KMS-11 (cell line): ENCODE measurements around the gene PALM3.
"Not testable (repeated sequence)": the region's sequence is repeated elsewhere in the genome, so short reads cannot be mapped to it uniquely, and the experiment has no call there.

Experiments used
- H2AFZ ChIP-seq: fragments of 200-600 bp; sonication (generic); 2 replicates; pipeline ENCODE4 v1.6.1; 2016; ENCODE audit warnings: antibody characterized with exemption, mixed run types, low read depth
- H3K27ac ChIP-seq: fragments of 200-600 bp; sonication (generic); 2 replicates; pipeline ENCODE4 v1.6.1; 2016; ENCODE audit warnings: mild to moderate bottlenecking, mixed run types
- H3K27me3 ChIP-seq: fragments of 200-600 bp; sonication (generic); 2 replicates; pipeline ENCODE4 v1.6.1; 2017; ENCODE audit warnings: mild to moderate bottlenecking, low read depth, mixed run types, moderate library complexity; ENCODE audit not compliant: insufficient read depth
- H3K36me3 ChIP-seq: fragments of 200-600 bp; sonication (generic); 2 replicates; pipeline ENCODE4 v1.6.1; 2017; ENCODE audit warnings: mild to moderate bottlenecking, mixed run types; ENCODE audit not compliant: insufficient read depth
- H3K4me1 ChIP-seq: fragments of 200-600 bp; sonication (generic); 2 replicates; pipeline ENCODE4 v1.6.1; 2016; ENCODE audit warnings: mild to moderate bottlenecking, low read depth, mixed run types; ENCODE audit not compliant: poor library complexity, severe bottlenecking
- H3K4me2 ChIP-seq: fragments of 200-600 bp; sonication (generic); 2 replicates; pipeline ENCODE4 v1.7.0; 2016; ENCODE audit warnings: mild to moderate bottlenecking, mixed run types
- H3K4me3 ChIP-seq: fragments of 200-600 bp; sonication (generic); IDR thresholded peaks from 2 replicates; pipeline ENCODE4 v1.6.1; 2017; ENCODE audit warnings: low read depth, low read length, mixed read lengths; ENCODE audit not compliant: insufficient read depth
- H3K79me2 ChIP-seq: fragments of 200-600 bp; sonication (generic); 2 replicates; pipeline ENCODE4 v1.6.1; 2016; ENCODE audit warnings: low read depth, mixed run types; ENCODE audit not compliant: insufficient read depth
- H3K9ac ChIP-seq: fragments of 200-600 bp; sonication (generic); 2 replicates; pipeline ENCODE4 v1.6.1; 2016; ENCODE audit warnings: mild to moderate bottlenecking, mixed run types
- H4K20me1 ChIP-seq: fragments of 200-600 bp; sonication (generic); 2 replicates; pipeline ENCODE4 v1.6.1; 2016; ENCODE audit warnings: mild to moderate bottlenecking, mixed run types; ENCODE audit not compliant: insufficient read depth
- TF ChIP-seq, protein P1 (sequence below): fragments of 200-600 bp; sonication (generic); conservative IDR thresholded peaks from 2 replicates; pipeline ENCODE4 v1.6.1; 2017; ENCODE audit warnings: low read depth, mild to moderate bottlenecking, antibody characterized with exemption, low read length, moderate library complexity, mixed read lengths

The PALM3 gene

DNA sequence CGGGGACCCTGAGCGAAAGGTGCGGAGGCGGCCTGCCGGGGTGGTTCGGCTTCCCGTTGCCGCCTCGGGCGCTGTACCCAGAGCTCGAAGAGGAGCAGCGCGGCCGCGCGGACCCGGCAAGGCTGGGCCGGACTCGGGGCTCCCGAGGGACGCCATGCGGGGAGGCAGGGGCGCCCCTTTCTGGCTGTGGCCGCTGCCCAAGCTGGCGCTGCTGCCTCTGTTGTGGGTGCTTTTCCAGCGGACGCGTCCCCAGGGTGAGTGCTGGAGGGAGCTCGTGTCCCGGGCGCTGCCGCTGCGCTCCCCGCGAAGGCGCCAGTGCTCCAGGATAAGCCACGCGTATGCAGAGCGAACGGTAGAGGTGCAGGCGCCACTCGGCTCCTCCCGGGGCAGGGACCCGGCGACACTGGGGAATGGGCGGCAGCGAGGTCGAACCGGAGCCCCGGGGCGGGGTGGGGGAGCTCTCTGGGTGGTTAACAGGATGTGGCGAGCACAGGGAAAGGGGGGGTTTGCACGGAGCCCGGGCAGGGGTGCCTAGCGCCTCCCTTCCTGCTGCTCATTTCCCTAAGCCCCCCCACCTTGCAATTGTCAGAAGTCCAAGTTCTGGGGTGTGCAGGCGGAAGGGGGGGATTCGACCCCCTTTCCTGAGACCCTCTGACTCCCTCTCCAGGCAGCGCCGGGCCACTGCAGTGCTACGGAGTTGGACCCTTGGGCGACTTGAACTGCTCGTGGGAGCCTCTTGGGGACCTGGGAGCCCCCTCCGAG lies 30.0 kb downstream of the PALM3 start, which contains the start of gene IL27RA:
Gene IL27RA, plus strand, starts transcription at position 44 of the 762 bp plus-strand sequence. Its CDS starts 111 bp downstream, at position 155.
- Histone ChIP-seq H2AFZ (peak within 1 kb of the TSS; percentile 89), H3K4me1 (peaks cover 9% of the 10 kb centered on the region), H3K4me2 (peak within 1 kb of the TSS; percentile 78), H3K4me3 (peak within 1 kb of the TSS; percentile 32), H3K9ac (peak within 1 kb of the TSS; percentile 91), H4K20me1 (no peaks in the 10 kb centered on the region), H3K36me3 (no peaks in the 10 kb centered on the region), H3K27ac (peak within 1 kb of the TSS; percentile 84), H3K27me3 (no peaks in the 10 kb centered on the region), H3K79me2 (peaks cover 10% of the 10 kb centered on the region)
- TF ChIP-seq, protein P1, sequence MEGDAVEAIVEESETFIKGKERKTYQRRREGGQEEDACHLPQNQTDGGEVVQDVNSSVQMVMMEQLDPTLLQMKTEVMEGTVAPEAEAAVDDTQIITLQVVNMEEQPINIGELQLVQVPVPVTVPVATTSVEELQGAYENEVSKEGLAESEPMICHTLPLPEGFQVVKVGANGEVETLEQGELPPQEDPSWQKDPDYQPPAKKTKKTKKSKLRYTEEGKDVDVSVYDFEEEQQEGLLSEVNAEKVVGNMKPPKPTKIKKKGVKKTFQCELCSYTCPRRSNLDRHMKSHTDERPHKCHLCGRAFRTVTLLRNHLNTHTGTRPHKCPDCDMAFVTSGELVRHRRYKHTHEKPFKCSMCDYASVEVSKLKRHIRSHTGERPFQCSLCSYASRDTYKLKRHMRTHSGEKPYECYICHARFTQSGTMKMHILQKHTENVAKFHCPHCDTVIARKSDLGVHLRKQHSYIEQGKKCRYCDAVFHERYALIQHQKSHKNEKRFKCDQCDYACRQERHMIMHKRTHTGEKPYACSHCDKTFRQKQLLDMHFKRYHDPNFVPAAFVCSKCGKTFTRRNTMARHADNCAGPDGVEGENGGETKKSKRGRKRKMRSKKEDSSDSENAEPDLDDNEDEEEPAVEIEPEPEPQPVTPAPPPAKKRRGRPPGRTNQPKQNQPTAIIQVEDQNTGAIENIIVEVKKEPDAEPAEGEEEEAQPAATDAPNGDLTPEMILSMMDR = peak; percentile 66

- Histone ChIP-seq H4K20me1 (no peaks in the 10 kb centered on the region), H3K27me3 (no peaks in the 10 kb centered on the region), H3K27ac (peak overlapping the region; percentile 84), H3K9ac (peak overlapping the region; percentile 91), H3K36me3 (no peaks in the 10 kb centered on the region), H3K4me3 (peak overlapping the region; percentile 32), H2AFZ (peak overlapping the region; percentile 89), H3K79me2 (peaks cover 10% of the 10 kb centered on the region), H3K4me2 (peak overlapping the region; percentile 78), H3K4me1 (peaks cover 9% of the 10 kb centered on the region)
- TF ChIP-seq, protein P1 = no peak
Observed at GRCh38 chr19:14030997-14031718, 30.7 kb downstream of the PALM3 start.

DNA sequence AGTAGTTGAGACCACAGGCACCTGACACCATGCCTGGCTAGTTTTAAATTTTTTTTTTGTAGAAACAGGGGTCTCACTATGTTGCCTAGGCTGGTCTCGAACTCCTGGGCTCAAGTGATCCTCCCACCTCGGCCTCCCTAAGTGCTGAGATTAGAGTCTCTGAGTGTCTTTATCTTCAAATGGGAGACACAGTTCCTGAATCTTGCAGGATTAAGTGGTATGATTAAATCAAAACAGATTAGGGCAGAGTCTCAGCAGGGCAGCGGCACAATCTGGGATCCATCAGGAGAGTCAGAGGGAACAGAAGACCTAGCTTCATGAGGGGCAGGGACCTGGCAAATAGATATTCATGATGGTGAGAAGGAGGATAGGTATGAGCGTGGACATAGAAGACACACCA lies 33.0 kb downstream of the PALM3 start:
- peaks cover 5% of the 10 kb centered on the region for H3K79me2 ChIP-seq
- no peak overlapping the region for H3K9ac ChIP-seq
- TF ChIP-seq, protein P1 = no peak
- no peak overlapping the region for H3K4me2 ChIP-seq
- H3K4me1 ChIP-seq = peaks cover 9% of the 10 kb centered on the region
- no peaks in the 10 kb centered on the region for H3K36me3 ChIP-seq
- H3K4me3 ChIP-seq = no peak overlapping the region
- H2AFZ ChIP-seq = no peak overlapping the region
- H3K27ac ChIP-seq = no peak overlapping the region
- no peaks in the 10 kb centered on the region for H4K20me1 ChIP-seq
- H3K27me3 ChIP-seq = no peaks in the 10 kb centered on the region

DNA sequence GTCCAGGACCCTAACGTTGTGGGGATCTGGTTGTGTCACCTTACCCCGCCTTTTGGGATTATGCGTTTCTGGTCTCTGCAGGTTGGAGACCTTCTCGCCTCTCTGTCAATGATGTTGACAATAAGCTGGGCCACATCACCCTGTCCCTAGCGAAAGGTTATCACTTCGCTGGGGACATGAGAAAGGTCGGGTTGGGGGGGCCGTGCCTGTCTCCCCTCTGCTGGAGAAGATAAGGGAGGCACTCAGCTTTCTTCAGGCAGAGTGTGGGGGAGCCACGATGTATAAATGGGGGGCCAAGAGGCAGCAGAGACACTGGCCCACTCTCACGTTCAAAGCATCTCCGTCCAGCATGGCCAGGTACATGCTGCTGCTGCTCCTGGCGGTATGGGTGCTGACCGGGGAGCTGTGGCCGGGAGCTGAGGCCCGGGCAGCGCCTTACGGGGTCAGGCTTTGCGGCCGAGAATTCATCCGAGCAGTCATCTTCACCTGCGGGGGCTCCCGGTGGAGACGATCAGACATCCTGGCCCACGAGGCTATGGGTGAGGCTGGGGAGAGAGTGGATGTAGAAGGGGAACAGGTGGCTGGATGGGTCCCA lies 33.9 kb downstream of the PALM3 start, which contains the start of gene RLN3:
Gene RLN3, plus strand, starts transcription at position 293 of the 595 bp plus-strand sequence. Its CDS starts 57 bp downstream, at position 350.
- H3K9ac ChIP-seq = no peak within 1 kb of the TSS
- H3K27ac ChIP-seq = no peak within 1 kb of the TSS
- TF ChIP-seq, protein P1 = no peak
- no peak within 1 kb of the TSS for H3K4me2 ChIP-seq
- no peak within 1 kb of the TSS for H3K4me3 ChIP-seq
- no peaks in the 10 kb centered on the region for H4K20me1 ChIP-seq
- no peaks in the 10 kb centered on the region for H3K27me3 ChIP-seq
- no peak within 1 kb of the TSS for H2AFZ ChIP-seq
- H3K36me3 ChIP-seq = no peaks in the 10 kb centered on the region
- H3K4me1 ChIP-seq = peaks cover 9% of the 10 kb centered on the region
- no peaks in the 10 kb centered on the region for H3K79me2 ChIP-seq

- H2AFZ ChIP-seq, H3K4me2 ChIP-seq, H3K9ac ChIP-seq, H3K36me3 ChIP-seq, H3K79me2 ChIP-seq, H3K4me1 ChIP-seq, H4K20me1 ChIP-seq, H3K27me3 ChIP-seq, H3K27ac ChIP-seq, H3K4me3 ChIP-seq: not testable (repeated sequence)
Observed at GRCh38 chr19:14026652-14027192, 35.2 kb downstream of the PALM3 start.
